ENCODE results near the gene TGM2.

GRCh38 chr20:38120625-38120988 lies 44.5 kb downstream of the TGM2 start:
- TF ChIP-seq CTCF (IDR thresholded peaks at IDR 0.05): no peak
- TF ChIP-seq EP300 (IDR thresholded peaks at IDR 0.05): no peak
- TF ChIP-seq POLR2A (IDR thresholded peaks at IDR 0.05): no peak
